Tibial nerve (tissue), 4 donors: ENCODE data around the gene RAMP1. TPM values are rescaled to one million over a fixed set of nuclear protein-coding genes. Genes with fewer than 3 reads are reported as not detected.

ENCODE experiments used
- DNase-seq, 2 donors: peaks; one replicate each; pipeline ENCODE4 v3.0.0-alpha.2; 2019; ENCODE audit warnings: low spot score in 2 of 2
- H3K27ac ChIP-seq, 4 donors: fragments of 200-600 bp; sonication (generic) in 3 of 4; one replicate each; pipeline ENCODE4 v1.5.1; 2017 to 2019; ENCODE audit warnings: mild to moderate bottlenecking in 1 of 4
- H3K27me3 ChIP-seq, 2 donors: fragments of 200-600 bp; sonication (generic) in 1 of 2; one replicate each; pipeline versions ENCODE4 v1.5.1 to v1.6.0; 2017 to 2019
- H3K36me3 ChIP-seq, 3 donors: fragments of 200-600 bp; sonication (generic); one replicate each; pipeline ENCODE4 v1.5.1; 2018 to 2019
- H3K4me1 ChIP-seq, 4 donors: fragments of 200-600 bp; sonication (generic) in 3 of 4; one replicate each; pipeline ENCODE4 v1.5.1; 2017 to 2019
- H3K4me3 ChIP-seq, 4 donors: fragments of 200-600 bp; sonication (generic) in 3 of 4; one replicate each; pipeline ENCODE4 v1.5.1; 2017 to 2019; ENCODE audit warnings: mild to moderate bottlenecking in 1 of 4, moderate library complexity in 1 of 4
- H3K9me3 ChIP-seq, 4 donors: fragments of 200-600 bp; sonication (generic) in 3 of 4; one replicate each; pipeline ENCODE4 v1.5.1; 2017 to 2019
- EP300 ChIP-seq, 2 donors: sonication (generic); formaldehyde crosslinking; IDR thresholded peaks; one replicate each; pipeline ENCODE4 v1.6.1; 2017; ENCODE audit warnings: antibody characterized with exemption in 2 of 2, mild to moderate bottlenecking in 1 of 2
- POLR2A ChIP-seq, 2 donors: fragments of 450-650 bp; IDR thresholded peaks; one replicate each; pipeline ENCODE4 v1.6.1; 2017; ENCODE audit warnings: antibody characterized with exemption in 2 of 2, mild to moderate bottlenecking in 2 of 2, moderate library complexity in 2 of 2
- WGBS, 2 donors: methylation state at CpG; one replicate each; pipeline ENCODE4 v1.1.5; 2018; 5-methylcytosine and 5-hydroxymethylcytosine counted together
- total RNA-seq, 4 donors: library from RNA; depleted of rRNA; stranded (reverse); fragments of >200 nt; gene quantifications; one replicate each; pipeline ENCODE4 v1.1.0, GENCODE V29; 2016
- TF ChIP-seq, protein P1 (sequence below), 5 experiments: fragments of 200-600 bp in 3 of 5; fragments of 450-650 bp in 2 of 5; sonication (generic) in 3 of 5; IDR thresholded peaks; one replicate each; pipeline ENCODE4 v1.5.1; 2016 to 2019; ENCODE audit warnings: antibody characterized with exemption in 5 of 5, mild to moderate bottlenecking in 3 of 5, moderate library complexity in 2 of 5

The RAMP1 gene
- total RNA-seq, 4 donors from 2014 or later, result 60.6 to 105 (median 76.2) TPM

DNA sequence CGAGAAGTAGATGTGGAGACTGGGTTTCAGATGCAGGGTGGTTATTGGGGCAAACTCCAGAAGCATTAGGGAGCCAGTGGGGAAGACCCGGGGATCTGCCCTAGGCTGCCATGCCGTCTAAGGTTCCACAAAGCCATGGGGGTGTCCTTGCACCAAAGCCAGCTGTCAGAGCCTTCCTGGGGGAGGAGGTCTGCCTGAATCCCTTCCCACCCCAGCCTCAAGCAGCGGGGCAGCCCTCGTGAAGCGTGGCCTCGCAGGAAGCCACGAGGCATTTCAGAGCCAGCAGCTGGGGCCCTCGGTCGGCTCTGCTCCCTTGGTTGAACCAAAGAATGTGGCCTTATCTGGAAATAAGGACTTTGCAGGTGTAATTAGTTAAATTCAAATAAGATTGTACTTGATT lies 56.2 kb downstream of the RAMP1 start:
- no peaks in the 10 kb centered on the region for H3K36me3 ChIP-seq
- H3K4me1 ChIP-seq, result no peaks in the 10 kb centered on the region
- H3K27me3 ChIP-seq, result no peaks in the 10 kb centered on the region
- H3K9me3 ChIP-seq, result no peaks in the 10 kb centered on the region
- H3K27ac ChIP-seq, result no peak overlapping the region
- DNase-seq, result no peak
- 87 to 88% methylated on average over 9 to 10 of the region's 10 CpGs for WGBS, 2 donors
- H3K4me3 ChIP-seq, result no peak overlapping the region
- TF ChIP-seq, protein P1, sequence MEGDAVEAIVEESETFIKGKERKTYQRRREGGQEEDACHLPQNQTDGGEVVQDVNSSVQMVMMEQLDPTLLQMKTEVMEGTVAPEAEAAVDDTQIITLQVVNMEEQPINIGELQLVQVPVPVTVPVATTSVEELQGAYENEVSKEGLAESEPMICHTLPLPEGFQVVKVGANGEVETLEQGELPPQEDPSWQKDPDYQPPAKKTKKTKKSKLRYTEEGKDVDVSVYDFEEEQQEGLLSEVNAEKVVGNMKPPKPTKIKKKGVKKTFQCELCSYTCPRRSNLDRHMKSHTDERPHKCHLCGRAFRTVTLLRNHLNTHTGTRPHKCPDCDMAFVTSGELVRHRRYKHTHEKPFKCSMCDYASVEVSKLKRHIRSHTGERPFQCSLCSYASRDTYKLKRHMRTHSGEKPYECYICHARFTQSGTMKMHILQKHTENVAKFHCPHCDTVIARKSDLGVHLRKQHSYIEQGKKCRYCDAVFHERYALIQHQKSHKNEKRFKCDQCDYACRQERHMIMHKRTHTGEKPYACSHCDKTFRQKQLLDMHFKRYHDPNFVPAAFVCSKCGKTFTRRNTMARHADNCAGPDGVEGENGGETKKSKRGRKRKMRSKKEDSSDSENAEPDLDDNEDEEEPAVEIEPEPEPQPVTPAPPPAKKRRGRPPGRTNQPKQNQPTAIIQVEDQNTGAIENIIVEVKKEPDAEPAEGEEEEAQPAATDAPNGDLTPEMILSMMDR (IDR thresholded peaks at IDR 0.05), result no peak
- TF ChIP-seq POLR2A (IDR thresholded peaks at IDR 0.05) (no peak), EP300 (IDR thresholded peaks at IDR 0.05) (no peak)

DNA sequence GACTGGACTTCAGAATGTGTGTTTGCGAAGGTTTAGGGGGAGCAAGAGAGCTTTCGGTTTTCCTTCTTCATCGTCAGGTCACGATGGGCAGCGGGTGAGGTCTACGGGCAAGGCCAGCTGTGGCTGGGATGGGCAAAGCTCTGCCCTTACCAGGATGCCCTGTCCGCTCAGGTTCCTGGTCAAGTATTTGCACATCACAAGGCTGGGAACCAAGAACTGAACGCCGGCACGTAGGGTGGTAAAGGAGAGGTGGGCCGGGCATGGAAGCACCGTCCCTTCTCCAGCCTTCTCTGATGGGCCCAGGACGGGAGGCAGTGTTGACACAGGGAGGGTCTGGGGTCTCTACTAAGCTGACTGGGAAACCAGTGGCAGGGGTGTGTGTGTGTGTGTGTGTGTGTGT lies 56.9 kb downstream of the RAMP1 start:
- H3K4me3 ChIP-seq, result no peak overlapping the region
- H3K36me3 ChIP-seq, result no peaks in the 10 kb centered on the region
- no peaks in the 10 kb centered on the region for H3K4me1 ChIP-seq
- DNase-seq, result no peak
- WGBS, 2 donors, result 93 to 95% methylated on average over 13 of the region's 13 CpGs
- no peak overlapping the region for H3K27ac ChIP-seq
- H3K27me3 ChIP-seq, result no peaks in the 10 kb centered on the region
- TF ChIP-seq, protein P1 (IDR thresholded peaks at IDR 0.05), result no peak
- TF ChIP-seq POLR2A (IDR thresholded peaks at IDR 0.05), result no peak
- no peak for TF ChIP-seq EP300 (IDR thresholded peaks at IDR 0.05)
- no peaks in the 10 kb centered on the region for H3K9me3 ChIP-seq

DNA sequence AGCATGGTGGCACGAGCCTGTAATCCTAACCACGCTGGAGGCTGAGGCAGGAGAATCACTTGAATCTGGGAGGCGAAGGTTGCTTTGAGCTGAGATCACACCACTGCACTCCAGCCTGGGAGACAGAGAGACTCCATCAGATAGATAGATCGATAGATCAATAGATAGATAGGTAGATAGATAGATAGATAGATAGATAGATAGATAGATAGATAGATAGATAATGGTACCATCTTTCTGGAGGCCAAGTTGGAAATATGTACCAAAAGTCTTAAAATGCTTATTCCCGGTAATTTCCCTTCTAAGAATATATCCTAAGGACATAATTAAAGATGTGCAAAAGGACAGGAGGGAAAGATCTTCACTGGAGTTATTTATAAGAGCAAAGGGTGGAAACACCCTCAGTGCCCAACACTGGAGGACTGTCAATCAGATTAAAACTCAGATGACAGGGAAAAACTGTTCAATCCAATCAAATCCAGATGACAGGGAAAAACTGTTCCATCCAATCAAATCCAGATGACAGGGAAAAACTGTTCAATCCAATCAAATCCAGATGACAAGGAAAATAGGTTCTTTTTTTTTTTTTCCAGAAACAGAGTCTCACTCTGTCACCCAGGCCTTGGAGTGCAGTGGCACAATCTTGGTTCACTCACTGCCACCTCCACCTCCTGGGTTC lies 58.4 kb downstream of the RAMP1 start:
- H3K27ac ChIP-seq, result no peak overlapping the region
- H3K9me3 ChIP-seq, result no peaks in the 10 kb centered on the region
- WGBS, 2 donors, result 93% methylated on average over 5 of the region's 5 CpGs
- no peak for TF ChIP-seq EP300 (IDR thresholded peaks at IDR 0.05)
- no peak for TF ChIP-seq POLR2A (IDR thresholded peaks at IDR 0.05)
- TF ChIP-seq, protein P1 (IDR thresholded peaks at IDR 0.05), result no peak
- DNase-seq, result no peak
- H3K27me3 ChIP-seq, result no peaks in the 10 kb centered on the region
- no peaks in the 10 kb centered on the region for H3K36me3 ChIP-seq
- H3K4me1 ChIP-seq, result no peaks in the 10 kb centered on the region
- H3K4me3 ChIP-seq, result no peak overlapping the region

DNA sequence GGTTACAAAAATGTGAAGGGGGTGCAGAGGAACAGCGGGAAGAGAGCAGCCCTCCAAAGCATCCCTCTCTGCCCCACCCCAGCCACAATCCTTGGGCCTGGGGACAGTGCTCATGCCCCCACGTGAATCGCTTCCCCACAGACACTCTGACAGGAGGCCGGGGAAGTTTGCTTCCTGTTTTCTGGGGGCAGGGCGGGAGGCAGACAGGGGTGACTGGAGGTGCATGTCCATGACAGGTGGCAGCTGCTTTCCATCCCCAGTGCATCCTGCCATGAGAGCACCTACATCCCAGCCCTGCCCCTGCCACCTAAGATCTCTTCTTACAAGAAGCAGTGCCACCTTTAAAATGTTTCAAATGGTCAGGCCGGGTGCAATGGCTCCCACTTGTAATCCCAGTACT lies 60.2 kb downstream of the RAMP1 start:
- H3K4me3 ChIP-seq, result no peak overlapping the region
- H3K9me3 ChIP-seq, result no peaks in the 10 kb centered on the region
- no peaks in the 10 kb centered on the region for H3K36me3 ChIP-seq
- peaks cover 0 to 11% (median 0%) of the 10 kb centered on the region in 4 donors for H3K4me1 ChIP-seq
- H3K27ac ChIP-seq, result no peak overlapping the region
- no peaks in the 10 kb centered on the region for H3K27me3 ChIP-seq
- 61 to 62% methylated on average over 6 of the region's 6 CpGs for WGBS, 2 donors
- no peak for DNase-seq
- TF ChIP-seq EP300 (IDR thresholded peaks at IDR 0.05), result no peak
- no peak for TF ChIP-seq POLR2A (IDR thresholded peaks at IDR 0.05)
- TF ChIP-seq, protein P1 (IDR thresholded peaks at IDR 0.05), result no peak

DNA sequence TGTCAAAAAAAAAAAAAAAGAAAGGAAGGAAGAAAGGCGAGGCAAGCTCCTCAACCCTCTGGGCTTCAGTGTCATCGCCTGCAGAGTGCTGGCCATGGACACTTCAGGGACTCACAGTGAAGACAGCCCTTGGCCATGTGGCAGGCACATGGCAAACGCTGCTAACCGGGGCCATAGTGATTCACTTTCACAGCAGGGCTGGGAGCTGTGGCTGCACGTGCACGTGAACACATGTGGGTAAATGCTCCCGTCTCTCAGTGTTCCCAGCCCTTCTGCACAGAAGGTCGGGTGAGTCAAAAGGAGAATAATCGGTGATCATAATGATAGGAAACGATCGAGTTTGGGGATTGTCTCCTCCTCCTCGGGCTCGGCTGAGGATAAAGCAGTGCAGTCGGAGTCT lies 61.2 kb downstream of the RAMP1 start:
- Histone ChIP-seq H3K4me3 (no peak overlapping the region), H3K9me3 (no peaks in the 10 kb centered on the region), H3K27me3 (no peaks in the 10 kb centered on the region), H3K4me1 (peaks cover 0 to 11% (median 0%) of the 10 kb centered on the region in 4 donors), H3K27ac (no peak overlapping the region), H3K36me3 (no peaks in the 10 kb centered on the region)
- 64 to 74% methylated on average over 14 of the region's 14 CpGs for WGBS, 2 donors
- no peak for TF ChIP-seq EP300 (IDR thresholded peaks at IDR 0.05)
- TF ChIP-seq, protein P1 (IDR thresholded peaks at IDR 0.05), result no peak
- TF ChIP-seq POLR2A (IDR thresholded peaks at IDR 0.05), result no peak
- no peak for DNase-seq
